Spleen (tissue), 11 donors: Measurements from ENCODE around the gene HNRNPA3. TPM values are rescaled to one million over a fixed set of nuclear protein-coding genes. Genes with fewer than 3 reads are reported as not detected.
"Not testable (repeated sequence)": the region's sequence is repeated elsewhere in the genome, so short reads cannot be mapped to it uniquely, and the experiment has no call there.

ENCODE experiments used
- DNase-seq: peaks from one replicate; pipeline ENCODE4 v3.0.0-alpha.2; 2020
- H3K27ac ChIP-seq, 8 donors: fragments of 200-600 bp; sonication (generic) in 7 of 8; 1 replicate in 4 of 8; 2 replicates in 4 of 8; pipeline versions ENCODE4 v1.5.0 to v1.8.0; 2016 to 2021; ENCODE audit warnings: inconsistent platforms in 4 of 8, mild to moderate bottlenecking in 4 of 8, moderate library complexity in 1 of 8
- H3K27me3 ChIP-seq, 7 donors: fragments of 200-600 bp; sonication (generic) in 6 of 7; replicated peaks in 1 of 7; 1 replicate in 4 of 7; 2 replicates in 3 of 7; pipeline versions ENCODE4 v1.5.0 to v1.8.0; 2016 to 2021; ENCODE audit warnings: inconsistent platforms in 3 of 7, mild to moderate bottlenecking in 1 of 7
- H3K36me3 ChIP-seq, 6 donors: fragments of 200-600 bp; sonication (generic) in 5 of 6; 1 replicate in 4 of 6; 2 replicates in 2 of 6; pipeline versions ENCODE4 v1.5.0 to v1.8.0; 2016 to 2021; ENCODE audit warnings: inconsistent platforms in 2 of 6
- H3K4me1 ChIP-seq, 6 donors: fragments of 200-600 bp; sonication (generic) in 5 of 6; 1 replicate in 3 of 6; 2 replicates in 3 of 6; pipeline versions ENCODE4 v1.5.0 to v1.8.0; 2016 to 2021; ENCODE audit warnings: inconsistent platforms in 3 of 6
- H3K4me3 ChIP-seq, 8 donors: fragments of 200-600 bp; sonication (generic) in 7 of 8; 1 replicate in 4 of 8; 2 replicates in 4 of 8; pipeline versions ENCODE4 v1.5.0 to v1.8.0; 2016 to 2021; ENCODE audit warnings: inconsistent platforms in 4 of 8, mild to moderate bottlenecking in 4 of 8, moderate library complexity in 2 of 8
- H3K9me3 ChIP-seq, 8 donors: fragments of 200-600 bp; sonication (generic) in 7 of 8; 1 replicate in 4 of 8; 2 replicates in 4 of 8; pipeline versions ENCODE4 v1.5.0 to v1.8.0; 2016 to 2021; ENCODE audit warnings: inconsistent platforms in 4 of 8
- CTCF ChIP-seq, 11 experiments: fragments of 200-600 bp in 7 of 11; fragments of 450-650 bp in 4 of 11; sonication (generic) in 4 of 11; IDR thresholded peaks in 8 of 11; conservative IDR thresholded peaks in 3 of 11; 1 replicate in 7 of 11; 2 replicates in 4 of 11; pipeline versions ENCODE4 v1.4.0 to v1.8.0; 2016 to 2021; ENCODE audit warnings: antibody characterized with exemption in 11 of 11, inconsistent platforms in 4 of 11, mild to moderate bottlenecking in 1 of 11
- POLR2A ChIP-seq, 3 donors: fragments of 450-650 bp; IDR thresholded peaks; one replicate each; pipeline ENCODE4 v1.5.1; 2017; ENCODE audit warnings: antibody characterized with exemption in 3 of 3, mild to moderate bottlenecking in 1 of 3
- POLR2AphosphoS5 ChIP-seq, 3 donors: sonication (generic); formaldehyde crosslinking; IDR thresholded peaks; one replicate each; pipeline ENCODE4 v1.5.1; 2017; ENCODE audit warnings: antibody characterized with exemption in 3 of 3
- WGBS, 5 donors: extraction: QIAGEN DNeasy Blood & Tissue Kit in 3 of 5; methylation state at CpG; one replicate each; pipeline versions ENCODE4 v1.1.5 to v1.1.7; 2013 to 2018; 5-methylcytosine and 5-hydroxymethylcytosine counted together
- intact Hi-C: fragments of 100-400 bp; cut with DNase I; formaldehyde crosslinking; loops from one replicate; pipeline ENCODE4 v1.15.0; 2023; ENCODE audit warnings: low total_unique reads
- polyA plus RNA-seq, 3 donors: library from polyadenylated mRNA; stranded (reverse); fragments of 200-250 nt; gene quantifications; one replicate each; pipeline ENCODE4 v1.2.1, GENCODE V29; 2013
- total RNA-seq, 7 donors: library from RNA; depleted of rRNA in 3 of 7; stranded (reverse); fragments of >200 nt in 3 of 7; fragmentation: NEBNext Ultra II Directional in 4 of 7; extraction: Animal tissue kit (Norgen Biotek cat#: 25700) in 4 of 7; gene quantifications; one replicate each; pipeline versions ENCODE4 v1.1.0 to v1.2.1, GENCODE V29; 2016 to 2021
- donor health status: healthy with polysubstance abuse.
- donor health status: DM: no; HTN: no; CAD: no; lungs with moderate emphysema.
- donor health status: DM: no; HTN: no; CAD: no.
- donor health status: Bipolar disorder and iron deficiency.
- donor health status: healthy.
- donor health status: DM: no; HTN: no; CAD: no.
- donor health status: DM: yes; HTN: yes; CAD: no.

The HNRNPA3 gene
- total and polyA plus RNA-seq, 10 donors = 79.8 to 213 (median 158) TPM

- peak overlapping the region; percentile 96 to 100 (median 100) for H3K27ac ChIP-seq
- 0 to 1% (median 0%) methylated on average over 32 to 61 of the region's 61 CpGs for WGBS, 5 donors
- H3K36me3 ChIP-seq = peaks cover 0 to 5% (median 0%) of the 10 kb centered on the region in 6 donors
- no peaks in the 10 kb centered on the region for H3K27me3 ChIP-seq
- H3K4me1 ChIP-seq = peaks cover 31 to 58% (median 48%) of the 10 kb centered on the region in 6 donors
- H3K4me3 ChIP-seq = peak overlapping the region; percentile 62 to 95 (median 84)
- TF ChIP-seq POLR2A (IDR thresholded peaks at IDR 0.05) = peak in 1 of 3 donors; percentile 4
- TF ChIP-seq CTCF (IDR thresholded peaks at IDR 0.05 in 8 of 11, conservative IDR thresholded peaks at IDR 0.05 in 3 of 11) = peak in 1 of 11 experiments; percentile 6
- TF ChIP-seq POLR2AphosphoS5 (IDR thresholded peaks at IDR 0.05) = no peak
- DNase-seq = peak; percentile 93
- no peaks in the 10 kb centered on the region for H3K9me3 ChIP-seq
- intact Hi-C loops = loop anchor here (5.0 to 10.0 kb wide), 2 partner anchors 52 to 99 kb away; partner anchors contain the start of gene HNRNPA3
These were observed 51.7 kb downstream of the HNRNPA3 start for GRCh38 chr2:177264209-177264692.

- WGBS, 5 donors = 0 to 1% (median 0%) methylated on average over 18 to 66 of the region's 66 CpGs
- Histone ChIP-seq H3K4me3 (peak within 1 kb of the TSS; percentile 62 to 95 (median 84)), H3K36me3 (no peaks in the 10 kb centered on the region), H3K27me3 (no peaks in the 10 kb centered on the region), H3K4me1 (peaks cover 26 to 51% (median 41%) of the 10 kb centered on the region in 6 donors), H3K9me3 (no peaks in the 10 kb centered on the region), H3K27ac (peak within 1 kb of the TSS; percentile 96 to 100 (median 100))
- TF ChIP-seq POLR2AphosphoS5 (IDR thresholded peaks at IDR 0.05) (peak; percentile 97 to 98 (median 98)), POLR2A (IDR thresholded peaks at IDR 0.05) (peak; percentile 79 to 89 (median 81)), CTCF (IDR thresholded peaks at IDR 0.05 in 8 of 11, conservative IDR thresholded peaks at IDR 0.05 in 3 of 11) (peak in 6 of 11 experiments; percentile 11 to 40 (median 28))
- DNase-seq = peak; percentile 99
- intact Hi-C loops = loop anchor here (5.0 to 10.0 kb wide), 2 partner anchors 53 to 100 kb away; partner anchors contain the start of gene HNRNPA3
These were observed 52.3 kb downstream of the HNRNPA3 start, which contains the start of gene NFE2L2 for GRCh38 chr2:177264693-177265587. TSS of gene NFE2L2 (minus strand) at chr2:177264727. CDS start at chr2:177264576, 151 bp downstream.

- H3K4me3 ChIP-seq = peak overlapping the region in 6 of 8 donors; percentile 71 to 95 (median 88)
- TF ChIP-seq POLR2A (IDR thresholded peaks at IDR 0.05) (no peak), POLR2AphosphoS5 (IDR thresholded peaks at IDR 0.05) (no peak), CTCF (IDR thresholded peaks at IDR 0.05 in 8 of 11, conservative IDR thresholded peaks at IDR 0.05 in 3 of 11) (no peak)
- intact Hi-C loops = loop anchor here (10.0 kb wide), 1 partner anchor 101 kb away; no protein-coding TSS in a partner anchor
These were observed 53.5 kb downstream of the HNRNPA3 start for GRCh38 chr2:177265824-177266817.

GRCh38 chr2:177266955-177267354, 54.4 kb downstream of the HNRNPA3 start:
- not testable (repeated sequence) for H3K4me3 ChIP-seq, H3K27me3 ChIP-seq, H3K9me3 ChIP-seq, H3K36me3 ChIP-seq, DNase-seq
- 95 to 99% (median 97%) methylated on average over 8 of the region's 8 CpGs for WGBS, 5 donors
- H3K27ac ChIP-seq = peak overlapping the region in 3 of 8 donors; percentile 100
- intact Hi-C loops = loop anchor here (10.0 kb wide), 1 partner anchor 102 kb away; no protein-coding TSS in a partner anchor
- H3K4me1 ChIP-seq = peaks cover 12 to 31% (median 21%) of the 10 kb centered on the region in 6 donors

More at GRCh38 chr2:177265824-177266817, 53.5 kb downstream of the HNRNPA3 start:
- no peaks in the 10 kb centered on the region for H3K9me3 ChIP-seq
- WGBS, 5 donors = 18 to 31% (median 29%) methylated on average over 4 of the region's 4 CpGs
- H3K27ac ChIP-seq = peak overlapping the region; percentile 96 to 100 (median 100)
- peaks cover 16 to 40% (median 29%) of the 10 kb centered on the region in 6 donors for H3K4me1 ChIP-seq
- no peaks in the 10 kb centered on the region for H3K27me3 ChIP-seq
- no peak for DNase-seq
- H3K36me3 ChIP-seq = no peaks in the 10 kb centered on the region
